GM19372 (cell line): ENCODE data around the gene NUDT8.

Source experiments
- ATAC-seq: cut with Tn5 transposase; IDR thresholded peaks from one replicate; pipeline ENCODE4 v1.9.1; 2021; ENCODE audit warnings: mild to moderate bottlenecking, low read depth, moderate library complexity; ENCODE audit not compliant: unreplicated experiment

NUDT8 gene, protein sequence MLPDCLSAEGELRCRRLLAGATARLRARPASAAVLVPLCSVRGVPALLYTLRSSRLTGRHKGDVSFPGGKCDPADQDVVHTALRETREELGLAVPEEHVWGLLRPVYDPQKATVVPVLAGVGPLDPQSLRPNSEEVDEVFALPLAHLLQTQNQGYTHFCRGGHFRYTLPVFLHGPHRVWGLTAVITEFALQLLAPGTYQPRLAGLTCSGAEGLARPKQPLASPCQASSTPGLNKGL

DNA sequence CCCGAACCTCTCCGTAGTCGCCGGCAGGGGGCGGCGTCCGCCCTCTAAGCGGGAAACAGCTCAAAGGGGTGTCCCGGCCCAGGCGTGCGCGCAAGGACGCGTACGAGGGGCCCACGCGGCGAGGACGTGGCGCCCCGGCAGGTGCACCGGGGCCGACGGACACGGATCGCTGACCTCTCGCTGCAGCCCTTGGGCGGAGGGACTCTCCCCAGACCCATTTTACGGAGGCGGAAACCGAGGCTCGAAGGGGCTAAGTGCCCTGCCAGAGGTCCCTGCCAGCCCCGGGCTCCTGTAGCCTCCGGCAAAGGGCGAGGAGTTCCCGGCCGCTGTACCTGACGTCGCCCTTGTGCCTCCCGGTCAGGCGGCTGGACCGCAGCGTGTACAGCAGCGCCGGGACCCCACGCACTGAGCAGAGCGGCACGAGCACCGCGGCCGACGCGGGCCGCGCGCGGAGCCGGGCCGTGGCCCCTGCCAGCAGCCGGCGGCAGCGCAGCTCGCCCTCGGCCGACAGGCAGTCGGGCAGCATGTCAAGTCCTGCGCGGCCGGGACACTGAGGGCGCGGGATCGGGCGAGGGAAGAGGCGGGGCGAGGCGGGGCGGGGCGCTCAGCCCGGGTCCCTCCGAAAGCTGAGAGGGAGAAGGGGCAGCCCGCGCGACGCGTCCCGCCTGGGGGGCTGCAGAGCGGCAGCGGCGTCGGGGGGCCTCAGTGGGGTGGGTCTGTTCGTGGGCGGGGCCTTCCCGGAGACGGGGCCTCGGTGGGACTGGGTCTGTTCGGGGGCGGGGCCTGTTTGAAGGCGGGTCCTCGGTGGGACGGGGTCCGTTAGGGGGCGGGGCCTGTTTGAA is at the start of gene NUDT8:
TSS of gene NUDT8 (minus strand) at position 552 of the 842 bp plus-strand sequence. CDS start at position 526, 26 bp downstream.
- ATAC-seq, result peak; percentile 59

GRCh38 chr11:67675058-67675747 is 45.5 kb upstream of the NUDT8 start:
- ATAC-seq, result no peak

- no peak for ATAC-seq
Measured at GRCh38 chr11:67674442-67674871, 44.7 kb upstream of the NUDT8 start, which contains the start of gene ALDH3B2. ALDH3B2 (minus strand) TSS chr11:67674623; CDS start chr11:67666935, 7,688 bp downstream.

DNA sequence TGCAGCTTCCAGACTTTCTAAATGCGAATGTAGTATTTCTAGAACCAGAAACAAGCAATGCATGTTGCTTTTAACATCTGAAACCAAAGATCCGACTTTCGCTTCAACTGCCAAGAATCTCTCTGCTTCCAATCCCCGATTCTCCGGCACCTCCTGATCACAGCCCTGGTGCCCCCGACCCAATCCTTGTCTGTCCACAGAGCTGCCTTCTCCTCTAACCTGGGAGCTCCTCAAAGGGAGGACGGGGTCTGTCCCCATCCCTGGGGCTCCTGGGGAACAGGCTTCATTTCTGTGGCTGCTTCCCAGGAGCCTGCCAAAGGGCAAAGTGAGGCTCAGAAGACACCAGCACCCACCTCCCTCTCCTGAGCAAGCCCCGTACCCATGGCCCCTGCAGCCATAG is 44.2 kb upstream of the NUDT8 start:
- ATAC-seq, result no peak

GRCh38 chr11:67673358-67673757 is 43.6 kb upstream of the NUDT8 start:
- ATAC-seq, result no peak

GRCh38 chr11:67671211-67671520 is 41.4 kb upstream of the NUDT8 start:
- ATAC-seq, result no peak

DNA sequence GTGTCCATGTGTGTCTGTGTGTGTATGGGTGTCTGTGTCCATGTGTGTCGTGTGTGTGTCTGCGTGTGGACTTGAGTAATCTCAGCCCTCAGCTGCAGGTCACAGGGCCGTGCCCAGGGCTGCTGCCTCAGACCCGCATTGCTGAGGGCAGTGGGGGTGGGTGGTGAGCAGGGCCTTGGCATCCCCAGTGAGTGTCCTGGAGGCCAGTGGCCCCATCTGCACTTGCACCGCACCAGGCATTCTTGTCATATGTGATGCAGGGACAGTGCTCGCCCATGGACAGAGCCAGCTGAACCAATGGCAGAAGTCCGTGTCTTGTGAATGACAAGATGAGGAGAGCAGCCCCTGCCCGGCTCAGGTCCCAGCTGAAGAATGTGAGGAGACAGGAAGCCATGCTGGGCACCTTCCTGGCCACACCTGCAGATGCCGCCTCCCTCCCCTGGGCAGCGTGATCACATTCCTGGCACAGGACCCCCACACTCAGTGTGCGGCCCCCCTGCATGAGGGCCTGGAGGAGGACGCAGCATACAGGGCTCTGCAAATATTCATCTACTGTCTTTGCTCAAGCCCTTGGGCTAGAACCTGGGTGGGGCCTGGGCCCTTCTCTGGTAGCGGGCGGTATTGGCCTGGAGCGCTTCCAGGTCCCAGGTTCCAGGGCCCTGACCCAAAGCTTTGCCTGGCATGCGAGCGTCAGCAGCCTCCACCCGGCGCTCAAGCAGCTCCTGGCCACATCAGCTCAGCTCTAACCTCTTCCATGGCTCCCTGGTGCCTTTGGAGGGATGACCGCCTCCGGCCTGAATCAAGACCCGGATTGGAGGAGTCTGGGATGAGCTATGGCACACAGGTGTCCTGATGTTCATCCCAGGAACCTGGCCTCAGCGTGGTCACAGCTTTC is 40.8 kb upstream of the NUDT8 start:
- ATAC-seq, result no peak

DNA sequence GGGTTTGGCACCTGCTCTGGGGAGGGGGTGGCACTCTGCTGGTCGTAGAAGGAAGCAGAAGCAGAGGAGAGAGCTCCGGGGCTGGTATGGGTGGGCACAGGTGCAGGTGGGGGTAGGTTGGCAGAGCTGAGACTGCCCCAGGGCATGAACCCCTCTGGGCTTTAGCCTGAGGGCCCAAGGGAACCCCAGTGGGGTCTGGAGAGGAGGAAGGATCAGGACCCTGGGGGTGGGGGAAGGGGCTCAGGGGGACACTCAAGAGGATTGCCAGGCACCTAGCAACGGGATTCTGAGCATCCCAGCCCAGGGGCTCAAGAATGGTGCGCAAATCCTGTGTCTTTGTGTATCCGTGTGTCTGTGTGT is 38.4 kb upstream of the NUDT8 start:
- ATAC-seq, result no peak

DNA sequence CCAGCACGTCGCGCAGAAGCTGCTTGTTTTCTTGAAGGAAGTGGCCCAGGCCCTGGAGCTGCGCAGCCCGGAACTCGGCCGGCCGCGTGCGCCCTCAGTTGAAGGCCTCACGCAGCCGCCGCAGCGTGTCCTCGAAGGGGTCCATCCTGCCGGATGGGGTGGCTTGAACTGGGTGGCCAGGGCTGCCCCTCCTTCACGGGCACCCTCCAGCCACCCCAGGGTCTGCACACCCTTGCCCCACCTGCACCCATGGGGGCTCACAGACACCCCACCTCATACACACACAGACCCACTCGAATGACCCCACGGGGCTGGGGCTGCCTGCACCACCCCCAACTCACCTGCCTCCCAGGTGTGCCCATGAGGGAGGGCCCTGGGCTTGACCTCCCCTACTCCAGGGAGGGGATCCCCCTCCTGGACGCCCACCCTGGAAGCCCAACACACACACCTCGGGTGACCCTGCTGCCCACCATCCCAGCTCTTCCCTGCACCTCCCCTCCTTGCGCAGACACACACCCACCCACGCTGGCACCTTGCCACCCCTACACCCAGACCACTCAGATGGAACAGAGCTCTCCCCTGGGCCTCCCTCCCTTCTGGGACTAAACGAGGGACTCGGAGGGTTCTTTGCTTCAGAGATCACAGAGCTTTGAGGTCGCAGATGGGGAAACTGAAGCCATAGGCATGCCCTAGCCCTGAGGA is 37.9 kb upstream of the NUDT8 start:
- no peak for ATAC-seq

DNA sequence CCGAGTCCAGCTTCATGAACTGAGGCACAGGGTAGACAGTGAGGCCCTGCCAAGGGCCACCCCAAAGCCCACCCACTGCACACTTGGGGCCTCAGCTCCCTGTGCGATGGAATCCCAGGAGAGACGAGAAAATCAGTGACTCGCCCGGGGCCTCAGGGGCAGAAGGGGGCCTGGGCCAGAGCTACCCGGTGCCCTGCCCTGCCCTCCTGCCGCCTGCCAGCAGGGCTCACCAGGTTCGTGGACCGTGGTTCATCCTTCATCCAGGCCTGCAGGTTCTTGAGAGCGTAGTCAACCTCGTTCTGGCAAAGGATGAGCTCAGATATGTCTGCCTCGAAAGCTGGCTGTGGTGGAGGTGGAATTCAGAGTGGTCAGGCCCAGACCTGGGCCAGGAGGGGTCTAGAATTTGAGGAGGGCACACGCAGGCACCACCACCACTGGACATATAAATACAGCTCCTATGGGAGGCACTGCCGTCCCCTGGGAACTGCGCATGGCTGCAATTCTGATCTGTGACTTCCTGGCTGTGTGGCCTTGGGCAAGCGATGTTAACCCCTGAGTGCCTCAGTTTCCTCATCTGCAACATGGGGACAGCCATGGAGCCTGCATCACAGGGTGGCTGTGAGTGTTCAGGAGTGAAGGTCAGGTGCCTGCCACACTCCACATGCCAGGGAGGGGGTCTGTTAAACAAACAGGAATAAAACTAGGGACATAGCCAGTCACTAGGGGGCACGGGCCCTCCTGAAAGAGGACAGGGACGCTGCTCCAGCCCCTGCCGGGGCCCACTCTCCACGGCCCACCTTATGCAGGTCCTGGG is 37.1 kb upstream of the NUDT8 start:
- no peak for ATAC-seq

- ATAC-seq, result no peak
Measured at GRCh38 chr11:67666303-67666645, 36.5 kb upstream of the NUDT8 start.

DNA sequence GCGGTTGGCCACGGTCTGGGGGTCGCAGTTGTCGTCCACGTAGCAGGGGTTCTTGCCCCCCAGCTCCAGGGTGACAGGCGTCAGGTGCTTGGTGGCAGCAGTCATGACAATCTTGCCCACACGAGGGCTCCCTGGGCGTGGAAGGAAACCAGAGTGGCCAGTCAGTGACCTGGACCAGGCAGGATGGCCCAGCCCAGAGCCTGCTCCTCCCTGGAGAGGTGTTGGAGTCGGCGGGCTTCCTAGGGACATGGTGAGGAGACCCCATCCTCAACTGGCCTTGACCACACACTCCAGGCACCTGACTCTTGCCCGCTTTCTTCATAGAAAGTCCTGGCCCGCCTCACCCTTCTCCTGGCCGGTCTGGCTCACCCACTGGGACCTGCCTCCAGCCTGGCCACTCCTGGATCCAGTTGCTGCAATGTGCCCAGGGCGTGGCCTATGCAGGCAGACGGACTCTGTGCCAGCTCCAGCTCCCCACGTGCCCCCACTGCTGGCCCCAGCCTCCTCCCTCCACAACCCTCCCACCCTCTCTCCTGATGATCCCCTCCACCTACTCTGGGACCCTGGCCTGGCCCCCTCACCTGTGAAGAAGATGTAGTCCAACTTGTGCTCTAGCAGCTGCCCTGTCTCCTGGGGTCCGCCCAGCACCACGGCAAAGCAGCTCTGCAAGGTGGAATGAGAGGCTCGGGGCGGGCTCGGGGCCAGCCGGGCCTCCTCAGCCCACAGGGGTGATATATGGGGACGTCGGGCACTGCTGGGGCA is 36.0 kb upstream of the NUDT8 start:
- ATAC-seq, result no peak

DNA sequence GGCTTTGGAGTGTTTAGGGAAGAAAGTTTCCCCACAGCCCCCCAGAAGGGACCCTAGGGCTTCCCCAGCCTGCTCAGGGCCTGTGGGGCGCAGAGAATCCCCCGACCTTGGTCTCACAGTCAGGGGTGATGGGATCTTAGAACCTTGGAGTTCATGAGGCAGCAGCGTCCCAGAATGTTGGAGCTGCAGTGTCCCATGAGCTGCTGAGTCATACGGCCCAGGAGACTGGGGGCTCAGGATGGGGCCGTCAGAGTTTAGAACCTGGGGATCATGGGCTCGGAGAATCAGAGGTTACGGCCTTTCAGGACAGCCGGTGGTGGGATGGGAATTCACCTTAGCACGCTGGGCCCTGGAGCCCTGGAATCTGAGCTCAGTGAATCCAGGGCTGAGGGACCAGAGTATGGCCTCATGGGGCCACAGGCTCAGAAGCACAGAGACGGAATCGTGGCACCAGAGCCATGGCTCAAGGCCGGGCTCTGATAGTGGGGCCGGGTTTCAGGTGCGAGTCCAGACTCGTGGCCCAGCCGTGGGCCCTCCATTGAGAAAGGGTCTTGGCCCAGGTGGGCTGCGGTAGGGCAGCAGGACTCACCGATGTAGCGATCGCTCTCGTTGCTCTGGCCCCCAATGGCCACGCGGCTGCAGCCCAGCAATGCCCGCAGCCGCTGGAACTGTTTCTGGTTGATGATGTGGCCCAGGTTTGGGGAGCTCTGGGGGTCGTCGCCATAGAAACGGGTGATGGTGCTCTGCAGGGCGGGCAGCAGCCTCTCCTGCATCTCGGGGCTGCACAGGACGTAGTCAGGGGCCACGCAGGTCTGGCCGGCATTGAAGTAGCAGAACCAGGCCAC is 35.2 kb upstream of the NUDT8 start:
- ATAC-seq, result no peak

DNA sequence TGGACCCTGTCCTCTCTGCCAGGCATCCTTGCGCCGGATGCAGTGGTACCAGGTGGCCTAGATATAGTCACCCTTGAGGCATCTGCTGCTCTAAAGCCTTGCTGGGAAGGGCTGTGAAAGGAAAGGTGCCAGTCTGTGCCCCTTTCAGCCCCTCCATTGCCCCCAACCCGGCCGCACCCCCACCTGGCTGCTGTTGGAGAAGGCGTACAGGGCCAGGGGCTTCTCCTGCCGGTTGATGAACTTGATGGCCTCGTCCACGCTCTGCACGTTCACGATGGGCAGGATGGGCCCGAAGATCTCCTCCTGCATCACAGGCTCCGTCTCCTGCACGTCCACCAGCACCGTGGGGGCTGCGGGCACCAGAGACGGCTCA is 34.5 kb upstream of the NUDT8 start:
- ATAC-seq, result no peak

GRCh38 chr11:67663532-67664212 is 33.9 kb upstream of the NUDT8 start:
- no peak for ATAC-seq

DNA sequence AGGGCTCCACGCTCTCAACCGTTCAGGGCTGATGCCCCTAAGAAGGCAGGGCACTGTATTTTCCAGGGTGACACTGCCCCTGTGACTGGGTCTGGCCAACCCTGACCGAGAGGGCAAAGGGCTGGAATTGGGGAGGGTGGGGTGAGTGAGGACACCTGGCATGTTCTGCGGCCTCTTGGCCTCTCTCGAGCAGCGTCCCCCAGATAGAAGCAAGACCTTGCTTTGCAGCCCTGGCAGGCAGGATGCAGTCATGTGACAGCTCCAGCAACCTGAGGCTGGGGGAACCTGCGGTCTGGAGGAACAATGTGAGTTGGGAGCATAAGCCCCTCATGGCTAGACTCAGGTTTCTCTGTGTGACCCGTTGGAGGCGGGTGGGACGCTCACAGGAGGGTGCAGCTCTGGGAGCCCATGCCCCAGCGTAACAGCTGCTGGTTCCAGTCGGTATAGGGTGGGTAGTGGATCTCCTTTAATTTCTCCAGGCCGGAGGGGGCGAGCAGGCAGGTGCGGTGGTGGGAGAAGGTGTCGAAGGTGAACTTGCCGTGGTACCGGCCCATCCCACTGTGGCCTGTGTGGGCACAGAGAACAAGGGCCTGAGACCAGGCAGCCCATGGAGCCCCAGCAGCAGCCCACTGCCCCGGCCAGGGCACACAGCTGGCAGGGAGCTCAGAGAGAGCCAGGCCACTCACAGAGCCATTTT is 33.2 kb upstream of the NUDT8 start:
- ATAC-seq, result no peak
